ENCODE measurements around the gene DDX24. TPM values are rescaled to one million over a fixed set of nuclear protein-coding genes. Genes with fewer than 3 reads are reported as not detected.

Gene DDX24
- total RNA-seq, 4 donors from 2014 or later: 182 to 252 (median 201) TPM

GRCh38 chr14:94099006-94099405 lies 18.0 kb upstream of the DDX24 start:
- Histone ChIP-seq H3K27ac (no peak overlapping the region), H3K9me3 (no peaks in the 10 kb centered on the region), H3K36me3 (peaks cover 0 to 21% of the 10 kb centered on the region in 2 donors), H3K27me3 (no peaks in the 10 kb centered on the region), H3K4me1 (no peaks in the 10 kb centered on the region), H3K4me3 (no peak overlapping the region)
- 76 to 92% methylated on average over 6 of the region's 6 CpGs for WGBS, 2 donors (ENCODE audit: low coverage in 1 of 2)
- ATAC-seq: no peak
- TF ChIP-seq POLR2AphosphoS5 (IDR thresholded peaks at IDR 0.05) (no peak), POLR2A (IDR thresholded peaks at IDR 0.05) (no peak), CTCF (IDR thresholded peaks at IDR 0.05) (no peak), EP300 (IDR thresholded peaks at IDR 0.05) (no peak)

DNA sequence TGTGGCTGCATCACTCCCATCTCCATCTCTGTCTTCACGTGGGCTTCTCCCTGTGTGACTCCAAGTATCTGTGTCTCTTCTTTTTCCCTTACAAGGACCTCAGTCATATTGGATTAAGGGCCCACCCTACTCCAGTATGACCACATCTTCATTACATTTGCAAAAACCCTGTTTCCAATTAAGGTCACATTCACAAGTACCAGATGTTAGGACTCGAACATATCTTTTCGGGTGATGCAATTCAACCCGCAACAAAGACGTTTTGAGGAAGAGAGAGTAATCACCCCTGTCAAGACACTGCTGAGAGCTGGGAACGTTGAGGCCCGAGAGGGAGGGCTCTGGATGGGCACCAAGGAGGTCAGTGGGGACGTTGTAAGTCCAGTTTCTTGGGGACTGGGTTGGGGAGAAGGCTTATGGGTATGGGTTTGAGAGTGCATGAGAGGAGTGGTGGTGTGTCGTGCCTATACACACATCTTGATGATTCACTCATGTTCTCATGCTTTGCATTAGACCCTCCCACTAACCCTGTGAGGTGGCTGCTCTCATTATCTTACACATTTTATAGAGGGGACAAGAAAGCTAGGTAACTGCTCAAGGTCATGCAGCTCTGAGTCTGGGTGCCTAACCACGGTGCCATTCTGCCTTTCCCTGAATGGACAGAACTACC lies 17.5 kb upstream of the DDX24 start:
- Histone ChIP-seq H3K36me3 (peaks cover 0 to 21% of the 10 kb centered on the region in 2 donors), H3K27me3 (no peaks in the 10 kb centered on the region), H3K4me3 (no peak overlapping the region), H3K9me3 (no peaks in the 10 kb centered on the region), H3K4me1 (no peaks in the 10 kb centered on the region), H3K27ac (no peak overlapping the region)
- TF ChIP-seq CTCF (IDR thresholded peaks at IDR 0.05) (no peak), POLR2A (IDR thresholded peaks at IDR 0.05) (no peak), POLR2AphosphoS5 (IDR thresholded peaks at IDR 0.05) (no peak), EP300 (IDR thresholded peaks at IDR 0.05) (no peak)
- ATAC-seq: no peak
- WGBS, 2 donors (ENCODE audit: low coverage in 1 of 2): 61 to 65% methylated on average over 5 to 7 of the region's 10 CpGs

GRCh38 chr14:94097091-94097490 lies 16.1 kb upstream of the DDX24 start:
- Histone ChIP-seq H3K4me3 (no peak overlapping the region), H3K9me3 (no peaks in the 10 kb centered on the region), H3K27ac (no peak overlapping the region), H3K4me1 (no peaks in the 10 kb centered on the region), H3K36me3 (peaks cover 0 to 21% of the 10 kb centered on the region in 2 donors), H3K27me3 (no peaks in the 10 kb centered on the region)
- TF ChIP-seq EP300 (IDR thresholded peaks at IDR 0.05): no peak
- TF ChIP-seq POLR2A (IDR thresholded peaks at IDR 0.05): no peak
- no peak for TF ChIP-seq POLR2AphosphoS5 (IDR thresholded peaks at IDR 0.05)
- TF ChIP-seq CTCF (IDR thresholded peaks at IDR 0.05): no peak
- 100% methylated on average over 3 of the region's 4 CpGs; no CpG with 5 or more reads in 1 of the 2 donors for WGBS, 2 donors (ENCODE audit: low coverage in 1 of 2)
- no peak for ATAC-seq

DNA sequence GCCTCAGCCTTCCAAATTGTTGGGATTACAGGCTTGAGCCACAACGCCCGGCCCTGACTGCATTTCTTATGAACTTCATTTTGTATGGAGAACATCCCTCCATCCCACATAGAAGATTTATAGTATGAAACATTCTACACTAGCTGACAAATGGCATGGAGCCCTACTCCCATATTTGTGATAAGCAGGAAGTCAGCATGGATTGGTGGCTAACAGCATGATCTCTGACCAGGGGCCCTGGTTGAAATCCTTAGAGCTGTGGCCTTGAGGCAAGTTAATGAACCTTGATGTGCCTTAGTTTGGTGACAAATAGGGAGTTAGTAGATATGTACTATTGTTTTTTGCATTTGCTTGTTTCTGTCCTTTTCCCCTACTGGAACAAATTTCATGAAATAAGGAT lies 12.4 kb upstream of the DDX24 start:
- Histone ChIP-seq H3K4me3 (no peak overlapping the region), H3K27me3 (no peaks in the 10 kb centered on the region), H3K9me3 (no peaks in the 10 kb centered on the region), H3K36me3 (peaks cover 0 to 14% of the 10 kb centered on the region in 2 donors), H3K4me1 (no peaks in the 10 kb centered on the region), H3K27ac (no peak overlapping the region)
- TF ChIP-seq POLR2AphosphoS5 (IDR thresholded peaks at IDR 0.05) (no peak), POLR2A (IDR thresholded peaks at IDR 0.05) (no peak), EP300 (IDR thresholded peaks at IDR 0.05) (no peak), CTCF (IDR thresholded peaks at IDR 0.05) (no peak)
- 90% methylated on average over 2 of the region's 2 CpGs; no CpG with 5 or more reads in 1 of the 2 donors for WGBS, 2 donors (ENCODE audit: low coverage in 1 of 2)
- ATAC-seq: no peak

DNA sequence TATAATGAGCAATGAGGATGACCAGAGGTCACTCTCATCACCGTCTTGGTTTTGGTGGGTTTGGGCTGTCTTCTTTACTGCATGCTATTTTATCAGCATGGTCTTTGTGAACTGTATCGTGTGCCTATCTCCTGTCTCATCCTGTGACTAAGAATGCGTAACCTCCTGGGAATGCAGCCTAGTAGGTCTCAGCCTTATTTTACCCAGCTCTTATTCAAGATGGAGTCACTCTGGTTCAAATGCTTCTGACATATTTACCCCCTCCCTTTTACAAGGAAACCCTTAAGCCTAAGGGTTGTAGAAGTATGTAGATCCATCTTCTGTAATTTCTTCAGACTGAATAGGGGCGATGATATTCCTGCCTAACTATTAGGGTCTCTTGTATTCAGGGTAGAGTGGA lies 8.5 kb upstream of the DDX24 start:
- Histone ChIP-seq H3K4me1 (no peaks in the 10 kb centered on the region), H3K4me3 (no peak overlapping the region), H3K36me3 (no peaks in the 10 kb centered on the region), H3K27ac (no peak overlapping the region), H3K9me3 (no peaks in the 10 kb centered on the region), H3K27me3 (no peaks in the 10 kb centered on the region)
- WGBS, 2 donors (ENCODE audit: low coverage in 1 of 2): 82 to 100% methylated on average over 3 to 4 of the region's 4 CpGs
- ATAC-seq: no peak
- no peak for TF ChIP-seq POLR2AphosphoS5 (IDR thresholded peaks at IDR 0.05)
- no peak for TF ChIP-seq EP300 (IDR thresholded peaks at IDR 0.05)
- TF ChIP-seq CTCF (IDR thresholded peaks at IDR 0.05): no peak
- no peak for TF ChIP-seq POLR2A (IDR thresholded peaks at IDR 0.05)

Measured in gastroesophageal sphincter (tissue), 4 donors.